ENCODE measurements around the gene PHF21A. TPM values are rescaled to one million over a fixed set of nuclear protein-coding genes. Genes with fewer than 3 reads are reported as not detected.

The PHF21A gene
- total RNA-seq, 2 donors from 2014 or later, result 24.7 to 48.0 TPM

- WGBS, result 87% methylated on average over 10 of the region's 10 CpGs
- TF ChIP-seq POLR2A (IDR thresholded peaks at IDR 0.05), result no peak
- TF ChIP-seq POLR2AphosphoS5 (IDR thresholded peaks at IDR 0.05), result no peak
- no peak for TF ChIP-seq CTCF (IDR thresholded peaks at IDR 0.05)
- H3K4me3 ChIP-seq, result no peak overlapping the region
Measured at GRCh38 chr11:45884596-45885185, 236.6 kb downstream of the PHF21A start.

More at GRCh38 chr11:45884596-45885185, 236.6 kb downstream of the PHF21A start:
- Histone ChIP-seq H3K27ac (no peak overlapping the region), H3K4me1 (replicated peaks) (peaks cover 7% of the 10 kb centered on the region), H3K27me3 (replicated peaks; ENCODE audit: insufficient read depth) (no peaks in the 10 kb centered on the region), H3K9me3 (no peaks in the 10 kb centered on the region), H3K36me3 (no peaks in the 10 kb centered on the region)
- intact Hi-C loops (cut with DNase I), result no loop called here
- no peak for DNase-seq (ENCODE audit: low spot score)

Other genes starting within 250 kb of the PHF21A start
- 10 to 100 TPM; 19.8 to 46.9 TPM for gene MAPK8IP1, start 235.8 kb downstream of the PHF21A start, total RNA-seq
- gene FREY1, start 214.2 kb downstream of the PHF21A start, total RNA-seq, result 1 to 10 TPM in 1 of 2 donors, under 1 TPM in 1; 0.59 to 2.8 TPM
- gene PEX16, start 203.6 kb downstream of the PHF21A start, total RNA-seq, result 10 to 100 TPM; 31.8 to 35.4 TPM
- gene LARGE2, start 198.8 kb downstream of the PHF21A start, total RNA-seq, result 10 to 100 TPM; 20.2 to 33.6 TPM
- 10 to 100 TPM; 41.0 to 47.0 TPM for gene CREB3L1, start 156.2 kb upstream of the PHF21A start, total RNA-seq
- 10 to 100 TPM; 53.6 to 95.0 TPM for gene DGKZ, start 226.0 kb upstream of the PHF21A start, total RNA-seq